Activated naive CD4-positive, alpha-beta T cell treated with anti-CD3 and anti-CD28 coated beads, Interleukin-2, amount 10 ng/mL, durations not matched to agents 7 days and 5 days (primary cell): ENCODE results near the gene CRYGN.
A peak's percentile ranks its signal among the peaks of the same experiment; 100 is the strongest.

Source experiments
- CTCF ChIA-PET: fragments of 350-600 bp; sonication (Branson Sonifier 250); formaldehyde crosslinking; loops from one replicate; lab custom pipeline; 2021; ENCODE audit warnings: antibody characterized with exemption; lab: Charles Lee
- DNase-seq: peaks from one replicate; pipeline ENCODE4 v3.0.0-alpha.2; 2020
- H3K27ac Mint-ChIP-seq: one replicate; pipeline ENCODE4 v1.8.0; 2021; ENCODE audit warnings: mild to moderate bottlenecking, moderate library complexity, mixed read lengths
- H3K27me3 Mint-ChIP-seq: one replicate; pipeline ENCODE4 v1.8.0; 2021; ENCODE audit warnings: mild to moderate bottlenecking, mixed read lengths
- H3K36me3 Mint-ChIP-seq: one replicate; pipeline ENCODE4 v1.8.0; 2021; ENCODE audit warnings: mixed read lengths
- H3K4me1 Mint-ChIP-seq: one replicate; pipeline ENCODE4 v1.8.0; 2021; ENCODE audit warnings: mixed read lengths
- H3K4me3 Mint-ChIP-seq: one replicate; pipeline ENCODE4 v1.8.0; 2021; ENCODE audit warnings: mild to moderate bottlenecking, moderate library complexity, mixed read lengths
- H3K9me3 Mint-ChIP-seq: one replicate; pipeline ENCODE4 v1.8.0; 2021; ENCODE audit warnings: mixed read lengths

CRYGN gene

DNA sequence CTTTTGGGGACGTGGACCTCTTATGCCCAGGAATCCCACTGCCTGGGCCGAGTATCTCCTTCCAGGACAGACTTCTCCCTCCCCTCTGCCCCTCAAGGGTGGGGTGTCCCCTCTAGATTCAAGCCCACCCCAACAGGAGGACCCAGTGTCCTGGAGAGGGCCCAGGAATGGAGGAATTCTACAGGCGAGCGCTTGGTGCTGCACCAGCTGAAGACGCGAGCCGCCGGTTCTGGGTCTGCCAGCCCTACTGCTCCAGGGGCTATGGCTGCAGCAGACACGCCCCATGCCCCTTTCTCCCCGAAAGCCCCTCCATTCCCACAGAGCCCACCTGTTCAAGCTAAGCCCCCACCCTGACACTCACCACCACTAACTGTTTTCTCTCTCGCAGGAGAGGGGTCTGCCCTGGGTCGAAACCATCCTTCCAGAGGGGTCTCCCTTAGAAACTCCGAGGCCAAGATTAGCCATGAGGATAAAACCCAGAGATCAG lies 8.6 kb downstream of the CRYGN start:
- Mint-ChIP-seq H3K4me3 (no peak overlapping the region), H3K27ac (no peak overlapping the region), H3K9me3 (no peaks in the 10 kb centered on the region), H3K36me3 (no peaks in the 10 kb centered on the region), H3K27me3 (peaks cover 30% of the 10 kb centered on the region), H3K4me1 (peaks cover 55% of the 10 kb centered on the region)
- no peak for DNase-seq
- CTCF ChIA-PET = interaction anchor here (4.1 kb wide), 1 partner anchor 17 kb away, joined by 33 read pairs; no protein-coding TSS in a partner anchor

DNA sequence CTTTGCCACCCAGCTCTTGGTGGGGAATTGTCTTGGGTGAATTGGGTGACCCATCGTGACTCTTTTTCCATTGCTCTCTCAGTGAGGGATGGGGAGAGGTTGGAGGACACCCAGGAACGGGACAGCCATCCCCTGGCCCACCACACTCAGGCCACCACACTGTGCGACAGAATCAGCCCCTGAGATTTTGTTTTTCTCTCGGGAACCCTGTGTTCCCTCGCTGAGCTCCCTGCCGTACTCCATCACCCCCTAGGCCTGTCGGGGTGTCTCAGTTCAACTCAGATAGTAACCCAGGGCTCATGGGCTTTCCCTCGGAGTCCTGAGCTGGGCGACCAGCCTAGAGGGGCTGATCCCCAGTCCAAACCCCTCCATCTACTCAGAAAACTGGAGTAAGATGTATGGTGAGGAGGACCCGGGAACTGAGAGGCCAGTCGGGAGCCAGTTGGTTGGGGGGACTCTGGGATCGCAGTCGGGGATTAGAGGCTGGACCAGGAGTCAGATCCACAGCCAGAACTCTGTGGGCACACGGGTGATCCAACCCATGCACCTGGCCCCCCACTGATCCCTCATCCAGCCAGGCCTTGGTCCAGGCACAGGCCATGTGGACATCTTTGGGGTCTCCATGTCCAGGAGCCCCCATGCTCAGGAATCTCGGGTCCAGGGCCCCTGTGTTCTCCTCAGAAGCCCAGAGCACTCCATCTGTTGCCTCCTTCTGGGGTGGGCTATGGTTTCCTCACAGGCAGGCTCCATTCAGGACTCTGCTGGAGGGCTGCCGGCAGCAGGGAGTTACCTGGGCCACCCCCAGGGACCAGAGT lies 9.3 kb downstream of the CRYGN start:
- Mint-ChIP-seq H3K4me3 (no peak overlapping the region), H3K36me3 (no peaks in the 10 kb centered on the region), H3K27me3 (peaks cover 32% of the 10 kb centered on the region), H3K4me1 (peaks cover 55% of the 10 kb centered on the region), H3K27ac (peak overlapping the region; percentile 95), H3K9me3 (no peaks in the 10 kb centered on the region)
- DNase-seq = no peak
- CTCF ChIA-PET = interaction anchor here (0.6 to 4.1 kb wide), 5 partner anchors 13 to 373 kb away, joined by 3 to 33 read pairs (median 3); no protein-coding TSS in a partner anchor

DNA sequence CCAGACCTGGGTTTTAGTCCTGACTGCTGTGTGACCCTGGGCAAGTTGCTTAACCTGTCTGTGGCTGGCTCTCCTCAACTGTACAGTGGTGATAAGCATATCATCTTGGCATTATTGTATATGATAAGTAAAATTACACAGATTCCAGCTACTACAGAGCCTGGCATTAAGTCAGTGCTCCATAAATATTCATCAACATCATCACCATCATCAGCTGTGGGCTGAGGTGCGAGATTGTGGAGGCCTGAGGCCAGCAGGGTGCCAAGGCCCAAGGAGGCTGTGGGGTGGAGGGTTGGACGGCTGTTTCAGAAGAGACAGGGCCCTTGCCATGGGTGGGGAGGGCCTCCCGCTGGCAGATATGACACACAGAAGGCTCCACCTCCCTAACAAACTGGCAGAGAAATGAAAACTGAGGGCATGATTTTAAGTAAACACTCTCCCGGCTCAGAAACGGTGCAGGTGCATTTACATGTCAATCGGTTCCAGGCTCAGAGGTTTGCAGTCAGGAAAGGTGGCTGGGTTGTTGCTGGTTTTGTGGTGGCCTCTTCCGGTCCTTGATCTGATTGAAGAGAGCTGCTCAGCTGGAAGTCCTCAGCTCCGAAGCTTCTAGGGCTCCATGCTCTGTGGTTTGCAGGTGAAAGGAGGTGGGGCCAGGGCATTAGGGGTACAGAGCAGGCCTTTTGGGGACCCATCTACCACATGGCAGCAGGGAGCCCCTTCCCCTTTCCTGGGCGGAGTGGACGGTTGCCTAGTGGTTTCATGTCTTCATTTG lies 10.2 kb downstream of the CRYGN start:
- peaks cover 55% of the 10 kb centered on the region for H3K4me1 Mint-ChIP-seq
- no peaks in the 10 kb centered on the region for H3K9me3 Mint-ChIP-seq
- peak overlapping the region; percentile 95 for H3K27ac Mint-ChIP-seq
- H3K36me3 Mint-ChIP-seq = no peaks in the 10 kb centered on the region
- peak overlapping the region; percentile 49 for H3K4me3 Mint-ChIP-seq
- peaks cover 36% of the 10 kb centered on the region for H3K27me3 Mint-ChIP-seq
- peak; percentile 85 for DNase-seq
- CTCF ChIA-PET = interaction anchor here (0.8 to 4.1 kb wide), 4 partner anchors 14 to 115 kb away, joined by 3 to 33 read pairs (median 6); no protein-coding TSS in a partner anchor

DNA sequence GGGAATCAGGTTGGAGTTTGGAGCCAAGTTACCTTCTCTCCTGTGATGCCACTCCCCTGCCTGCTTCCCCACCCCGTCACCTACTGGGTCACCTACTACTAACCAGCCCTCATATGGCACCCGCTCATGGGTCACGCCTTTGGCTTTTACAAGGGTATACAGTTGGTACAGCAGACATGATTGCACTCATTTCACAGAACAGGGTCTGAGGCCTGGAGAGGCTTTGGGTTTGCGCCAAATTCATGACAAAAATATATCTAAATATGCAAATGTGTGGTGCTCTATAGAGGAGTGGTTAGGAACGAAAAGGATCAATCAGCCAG lies 10.7 kb downstream of the CRYGN start:
- CTCF ChIA-PET = interaction anchor here (1.1 kb wide), 1 partner anchor 19 kb away, joined by 4 read pairs; no protein-coding TSS in a partner anchor
- DNase-seq = no peak
- Mint-ChIP-seq H3K9me3 (no peaks in the 10 kb centered on the region), H3K36me3 (no peaks in the 10 kb centered on the region), H3K27me3 (peaks cover 42% of the 10 kb centered on the region), H3K27ac (peak overlapping the region; percentile 95), H3K4me1 (peaks cover 55% of the 10 kb centered on the region), H3K4me3 (peak overlapping the region; percentile 49)

DNA sequence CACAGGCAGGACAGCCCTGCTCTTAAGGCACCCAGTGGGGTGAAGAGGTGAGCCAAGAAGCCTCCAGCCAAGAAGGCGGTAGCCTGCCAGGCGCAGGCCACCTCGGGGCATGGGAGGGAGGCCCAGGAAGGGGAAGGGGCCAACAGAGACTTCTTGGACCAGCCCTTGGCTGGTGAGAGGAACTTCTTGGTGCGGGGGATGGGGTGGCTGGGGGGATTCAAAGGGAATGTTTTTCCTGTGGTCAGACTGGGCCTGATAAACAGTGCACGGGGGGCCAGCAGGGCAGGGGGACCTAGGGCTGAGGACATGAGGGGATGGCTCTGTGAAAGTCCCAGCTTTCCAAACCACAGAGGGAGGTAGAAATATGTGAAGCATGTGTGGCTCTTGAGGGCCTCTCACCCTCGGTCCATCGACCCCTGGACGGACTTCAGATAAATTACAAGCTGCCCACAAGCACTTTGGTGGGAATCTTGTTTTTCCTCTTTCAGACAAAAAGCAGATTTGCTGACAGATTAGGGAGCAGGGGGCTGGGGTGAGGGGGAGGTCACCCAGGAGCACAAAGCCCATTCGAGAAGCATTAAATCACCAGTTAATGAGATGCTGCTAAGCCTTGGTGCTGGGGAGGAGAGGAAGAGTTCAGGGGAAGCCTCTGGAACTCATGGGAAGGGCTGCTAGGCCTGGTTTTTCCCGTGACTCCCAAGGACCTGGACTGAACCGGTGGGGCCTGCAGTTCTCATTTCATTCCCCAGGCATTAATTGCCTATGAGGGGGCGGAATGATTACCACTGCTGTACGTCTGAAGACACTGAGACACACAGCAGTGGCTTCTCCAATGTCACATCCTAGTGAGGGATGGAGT lies 11.3 kb downstream of the CRYGN start:
- H3K27ac Mint-ChIP-seq = peak overlapping the region; percentile 81
- peaks cover 55% of the 10 kb centered on the region for H3K4me1 Mint-ChIP-seq
- no peaks in the 10 kb centered on the region for H3K36me3 Mint-ChIP-seq
- H3K4me3 Mint-ChIP-seq = no peak overlapping the region
- H3K27me3 Mint-ChIP-seq = peaks cover 46% of the 10 kb centered on the region
- DNase-seq = no peak
- CTCF ChIA-PET = interaction anchor here (1.1 kb wide), 1 partner anchor 19 kb away, joined by 4 read pairs; no protein-coding TSS in a partner anchor
- H3K9me3 Mint-ChIP-seq = no peaks in the 10 kb centered on the region

DNA sequence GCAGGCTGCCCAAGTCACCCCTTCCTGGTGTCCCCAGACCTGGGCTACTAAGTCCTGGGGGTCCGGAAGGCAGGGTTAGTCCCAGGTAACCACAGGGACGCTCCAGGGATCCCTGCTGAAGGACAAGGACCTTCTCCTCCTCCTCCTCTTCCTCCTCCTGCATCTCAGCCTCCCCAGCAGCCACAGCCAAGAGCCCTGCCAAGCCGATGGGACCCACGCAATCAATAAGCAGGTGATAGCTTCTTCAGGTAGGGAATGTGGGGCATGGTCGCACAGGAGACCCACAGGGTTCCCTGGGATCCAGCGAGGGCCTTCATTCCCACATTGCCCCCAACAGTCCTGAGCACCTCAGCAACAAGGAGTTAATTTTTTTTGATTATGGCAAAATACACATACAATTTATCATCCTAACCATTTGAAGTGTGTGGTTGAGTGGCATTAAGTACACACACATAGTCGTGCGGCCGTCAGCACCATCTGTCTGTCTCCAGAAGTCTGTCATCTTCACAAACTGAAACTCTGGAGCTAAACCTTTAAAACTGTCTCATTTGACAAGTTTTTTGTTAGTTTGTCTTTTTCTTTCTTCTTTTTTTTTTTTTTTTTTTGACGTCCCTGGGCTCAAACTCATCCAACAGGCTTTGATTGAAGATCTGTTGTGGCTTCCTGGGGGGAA lies 12.1 kb downstream of the CRYGN start:
- Mint-ChIP-seq H3K4me1 (peaks cover 47% of the 10 kb centered on the region), H3K27me3 (peaks cover 50% of the 10 kb centered on the region), H3K36me3 (no peaks in the 10 kb centered on the region), H3K9me3 (no peaks in the 10 kb centered on the region), H3K27ac (peak overlapping the region; percentile 81), H3K4me3 (no peak overlapping the region)
- no peak for DNase-seq
- CTCF ChIA-PET = interaction anchor here (1.1 kb wide), 1 partner anchor 20 kb away, joined by 4 read pairs; no protein-coding TSS in a partner anchor

DNA sequence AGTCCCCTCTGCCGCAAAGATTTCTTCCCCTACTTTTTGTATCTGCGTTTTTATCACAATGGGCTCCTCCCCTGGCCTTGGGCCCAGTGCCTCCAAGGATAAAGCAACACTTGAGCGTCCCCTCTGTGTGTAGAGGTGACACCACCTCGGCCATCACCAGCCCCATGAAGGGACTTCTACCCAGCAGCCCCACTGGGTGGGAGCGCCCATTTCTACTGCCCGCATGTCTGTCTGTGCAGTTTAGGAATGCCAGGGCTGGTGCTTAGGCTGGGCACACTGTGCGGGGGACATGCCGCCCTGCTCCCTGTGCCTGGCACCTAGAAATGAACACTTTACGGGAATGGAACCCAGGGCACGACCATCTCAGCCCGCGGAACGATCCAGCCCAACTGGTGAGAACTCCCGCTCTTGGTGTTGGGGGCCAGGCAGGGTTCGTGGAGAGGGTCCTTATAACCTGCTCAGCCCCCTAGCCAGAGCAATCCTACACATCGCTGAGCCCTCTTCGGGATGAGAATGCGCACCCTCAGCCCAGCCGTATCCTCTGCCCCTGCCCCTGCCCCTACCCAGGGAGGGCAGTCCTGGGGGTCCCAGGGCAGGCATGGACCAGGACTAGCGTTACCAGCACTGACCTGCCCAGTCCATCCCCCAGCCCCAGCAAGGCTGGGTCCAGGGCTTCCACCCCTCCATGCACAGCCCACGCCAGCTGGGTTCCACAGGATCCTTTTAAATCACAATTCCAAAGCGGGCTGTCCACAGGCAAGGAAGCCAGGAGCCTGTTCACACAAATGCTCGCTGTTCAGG lies 12.8 kb downstream of the CRYGN start:
- Mint-ChIP-seq H3K27ac (no peak overlapping the region), H3K4me3 (no peak overlapping the region), H3K27me3 (peaks cover 51% of the 10 kb centered on the region), H3K36me3 (no peaks in the 10 kb centered on the region), H3K9me3 (peaks cover 4% of the 10 kb centered on the region), H3K4me1 (peaks cover 41% of the 10 kb centered on the region)
- CTCF ChIA-PET = no interaction called here
- DNase-seq = no peak

DNA sequence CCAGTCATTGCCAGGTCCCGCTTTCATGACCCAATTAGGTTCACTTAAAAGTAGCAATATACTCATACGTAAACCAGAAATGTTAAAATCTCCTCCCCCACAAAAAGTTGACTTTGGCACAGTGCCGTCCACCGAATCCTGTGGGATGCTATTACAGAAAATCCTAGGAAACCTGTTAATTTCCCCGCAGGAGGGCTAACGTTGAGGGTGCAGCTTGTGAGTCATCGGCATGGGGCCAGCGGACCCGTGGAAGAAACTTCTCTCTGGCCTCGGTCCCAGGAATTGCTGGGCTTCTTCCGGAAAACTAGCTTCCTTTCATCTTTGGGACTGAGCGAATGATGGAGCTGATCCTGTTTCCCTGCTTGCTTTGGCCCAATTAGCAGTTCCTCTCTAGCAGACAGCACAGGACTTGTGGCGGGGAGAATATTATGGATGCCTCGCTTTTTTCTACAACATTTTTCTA lies 13.5 kb downstream of the CRYGN start:
- DNase-seq = no peak
- Mint-ChIP-seq H3K27me3 (peaks cover 56% of the 10 kb centered on the region), H3K4me1 (peaks cover 38% of the 10 kb centered on the region), H3K4me3 (no peak overlapping the region), H3K36me3 (peaks cover 4% of the 10 kb centered on the region), H3K27ac (no peak overlapping the region), H3K9me3 (peaks cover 9% of the 10 kb centered on the region)
- CTCF ChIA-PET = no interaction called here

DNA sequence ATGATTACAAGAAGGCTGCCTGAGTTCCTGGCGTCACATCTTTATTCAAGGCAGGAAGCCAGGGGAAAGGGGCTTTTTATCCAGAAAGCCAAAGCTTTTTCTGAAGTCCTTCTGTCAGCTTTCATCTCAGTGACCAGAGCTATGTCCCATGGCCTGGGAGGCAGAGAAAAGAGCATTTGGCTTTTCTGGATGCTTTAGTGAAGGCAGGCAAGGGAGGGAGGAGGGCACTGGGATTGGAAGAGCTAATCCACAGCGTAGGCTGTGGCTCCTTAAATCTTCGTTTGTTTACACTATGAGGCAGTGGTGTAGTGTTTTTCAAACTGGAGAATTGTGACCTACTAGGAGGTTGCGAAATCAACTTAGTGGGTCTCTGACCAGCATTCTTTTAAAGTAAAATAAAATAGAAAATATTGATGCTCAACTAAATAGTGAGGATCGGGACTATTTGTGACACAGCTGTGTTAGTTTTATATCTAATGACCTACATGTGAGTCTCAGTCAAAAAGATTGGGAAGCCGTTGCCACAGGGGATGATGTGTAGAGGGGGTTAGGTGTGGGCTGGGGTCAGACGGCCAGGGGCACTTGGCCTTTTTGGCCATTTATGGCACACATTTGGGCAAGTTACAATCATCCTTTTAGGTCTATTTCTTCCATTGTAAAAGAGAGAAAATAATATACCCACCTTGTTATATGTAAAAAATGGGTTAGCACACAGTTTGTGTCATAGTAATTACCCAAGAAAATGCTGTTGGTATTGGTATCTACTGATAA lies 14.1 kb downstream of the CRYGN start:
- peaks cover 59% of the 10 kb centered on the region for H3K27me3 Mint-ChIP-seq
- H3K4me3 Mint-ChIP-seq = no peak overlapping the region
- peaks cover 9% of the 10 kb centered on the region for H3K9me3 Mint-ChIP-seq
- H3K36me3 Mint-ChIP-seq = peaks cover 4% of the 10 kb centered on the region
- H3K4me1 Mint-ChIP-seq = peaks cover 32% of the 10 kb centered on the region
- H3K27ac Mint-ChIP-seq = no peak overlapping the region
- CTCF ChIA-PET = no interaction called here
- no peak for DNase-seq

DNA sequence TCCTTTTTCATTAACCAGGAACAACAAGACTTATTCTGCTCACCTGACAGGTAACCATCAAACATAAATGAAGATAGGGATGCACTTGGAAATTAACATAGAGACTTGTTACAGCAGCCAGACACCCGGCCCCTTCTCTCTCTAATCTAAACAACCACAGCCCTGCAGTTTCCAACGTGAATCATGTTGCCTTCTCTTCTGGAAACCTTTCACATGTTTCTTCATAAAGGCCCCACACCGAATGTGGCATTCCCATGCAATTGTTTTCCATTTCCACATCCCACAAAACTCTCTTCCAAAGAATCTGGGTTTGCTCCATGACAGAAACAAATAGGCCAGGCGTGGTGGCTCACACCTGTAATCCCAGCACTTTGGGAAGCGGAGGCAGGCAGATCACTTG lies 15.1 kb downstream of the CRYGN start:
- H3K9me3 Mint-ChIP-seq = peaks cover 13% of the 10 kb centered on the region
- H3K36me3 Mint-ChIP-seq = peaks cover 4% of the 10 kb centered on the region
- H3K4me1 Mint-ChIP-seq = peaks cover 23% of the 10 kb centered on the region
- no peak overlapping the region for H3K27ac Mint-ChIP-seq
- peaks cover 66% of the 10 kb centered on the region for H3K27me3 Mint-ChIP-seq
- CTCF ChIA-PET = no interaction called here
- H3K4me3 Mint-ChIP-seq = no peak overlapping the region
- DNase-seq = no peak

DNA sequence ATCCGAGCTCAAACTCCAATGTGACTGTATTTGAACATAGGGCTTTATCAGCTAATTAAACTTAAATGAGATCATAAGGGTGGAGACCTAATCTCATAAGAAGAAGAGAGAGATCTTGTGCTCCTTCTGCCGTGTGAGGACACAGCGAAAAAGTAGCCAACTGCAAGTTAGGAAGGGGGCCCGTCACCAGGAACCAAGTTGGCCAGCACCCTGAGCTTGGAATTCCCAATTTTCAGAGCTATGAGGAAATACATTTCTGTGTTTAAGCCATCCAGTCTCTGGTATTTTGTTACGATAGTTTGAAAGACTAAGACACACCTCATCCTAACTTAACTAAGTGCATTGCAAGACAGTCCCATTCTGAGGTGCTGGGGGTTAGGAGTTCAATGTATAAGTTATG lies 16.0 kb downstream of the CRYGN start:
- H3K27ac Mint-ChIP-seq = no peak overlapping the region
- CTCF ChIA-PET = no interaction called here
- DNase-seq = no peak
- H3K36me3 Mint-ChIP-seq = peaks cover 4% of the 10 kb centered on the region
- no peak overlapping the region for H3K4me3 Mint-ChIP-seq
- peaks cover 14% of the 10 kb centered on the region for H3K4me1 Mint-ChIP-seq
- peaks cover 13% of the 10 kb centered on the region for H3K9me3 Mint-ChIP-seq
- peaks cover 68% of the 10 kb centered on the region for H3K27me3 Mint-ChIP-seq

DNA sequence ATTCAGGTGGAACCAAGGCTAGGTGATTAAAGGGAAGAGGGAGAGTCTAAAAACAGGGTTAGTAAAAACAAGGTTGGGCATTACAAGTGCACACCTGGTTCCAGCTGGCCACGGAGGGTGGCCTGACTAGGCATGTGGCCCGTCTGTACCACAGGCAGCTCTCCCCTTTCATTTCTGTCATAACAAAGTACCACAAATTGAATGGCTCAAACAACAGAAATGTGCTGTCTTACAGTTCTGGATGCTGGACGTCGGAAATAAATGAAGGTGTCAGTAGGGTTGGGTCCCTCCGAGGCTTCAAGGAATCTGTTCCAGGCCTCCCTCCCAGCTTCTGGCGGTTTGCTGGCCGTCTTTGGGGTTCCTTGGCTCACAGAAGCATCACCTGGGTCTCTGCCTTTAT lies 16.7 kb downstream of the CRYGN start:
- Mint-ChIP-seq H3K4me3 (no peak overlapping the region), H3K4me1 (peaks cover 7% of the 10 kb centered on the region), H3K36me3 (peaks cover 4% of the 10 kb centered on the region), H3K27me3 (peaks cover 68% of the 10 kb centered on the region), H3K9me3 (peaks cover 14% of the 10 kb centered on the region), H3K27ac (no peak overlapping the region)
- CTCF ChIA-PET = interaction anchor here (0.8 kb wide), 1 partner anchor 52 kb away, joined by 3 read pairs; no protein-coding TSS in a partner anchor
- DNase-seq = no peak
